ENCODE results near the gene EMD. TPM values are rescaled to one million over a fixed set of nuclear protein-coding genes. Genes with fewer than 3 reads are reported as not detected.

The EMD gene
- total and polyA plus RNA-seq, 2 of the 13 experiments (the other 11 are each of a cell fraction or from before 2014, with no cell fraction given) = 14.5 to 14.9 TPM

DNA sequence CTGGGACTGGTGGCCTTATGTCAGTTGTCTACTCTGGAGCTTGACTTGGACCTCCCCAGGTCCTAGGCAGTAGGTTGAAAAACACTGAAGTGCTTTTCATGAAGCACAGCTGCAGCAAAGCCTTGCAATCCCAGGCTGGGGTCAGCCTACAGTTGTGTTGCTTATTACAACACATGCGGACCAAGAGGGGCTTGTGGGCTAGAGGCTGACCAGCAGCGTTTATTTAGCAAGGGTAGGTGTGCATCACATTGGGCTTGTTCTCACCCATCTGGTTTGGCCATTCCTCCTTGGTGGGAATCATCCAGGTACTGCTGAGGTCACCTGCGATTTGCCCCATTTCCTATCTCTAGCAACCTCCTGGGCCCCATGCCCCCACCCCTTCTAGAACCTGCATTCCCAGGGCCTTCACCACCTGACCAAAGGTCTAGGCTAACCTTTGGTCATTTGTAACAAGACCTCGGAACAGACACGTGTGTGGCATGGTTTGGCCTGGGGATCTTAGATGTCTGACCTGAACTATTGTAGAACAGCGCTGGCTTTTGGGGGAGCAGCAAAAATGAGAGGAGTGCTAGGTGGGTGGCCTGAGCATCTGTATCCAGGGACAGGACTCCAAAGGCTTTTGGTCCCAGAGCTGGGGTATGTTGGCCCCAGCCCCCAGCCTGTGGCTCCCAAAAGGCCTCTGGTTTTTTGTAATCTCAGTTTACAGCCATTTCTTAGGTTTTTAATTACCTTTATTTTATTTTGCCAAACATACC lies 22.1 kb downstream of the EMD start (continued):
- TF ChIP-seq KIAA2018 (CRISPR knock-in tag; IDR thresholded peaks at IDR 0.05; ENCODE audit: borderline replicate concordance) (no peak), BORCS8-MEF2B (CRISPR knock-in tag; IDR thresholded peaks at IDR 0.05) (no peak), ATF3 (CRISPR knock-in tag; IDR thresholded peaks at IDR 0.05) (no peak), ZNF891 (CRISPR knock-in tag; IDR thresholded peaks at IDR 0.05) (no peak), ZSCAN12 (CRISPR knock-in tag; IDR thresholded peaks at IDR 0.05) (no peak), ZBTB7B (CRISPR knock-in tag; IDR thresholded peaks at IDR 0.05) (no peak), ZNF335 (CRISPR knock-in tag; IDR thresholded peaks at IDR 0.05) (no peak), SIN3B (IDR thresholded peaks at IDR 0.05; ENCODE audit: low read length) (no peak), EP300 (IDR thresholded peaks at IDR 0.05; ENCODE audit: low read depth in 2 of 2, low read length in 2 of 2) (0 out of 4 replicates have a peak, but pooled peaks of 1 of the 2 experiments have one; percentile 37), EP300 (CRISPR knock-in tag; IDR thresholded peaks at IDR 0.05; ENCODE audit: borderline replicate concordance) (no peak), KLF6 (CRISPR knock-in tag; IDR thresholded peaks at IDR 0.05) (no peak), ZNF883 (CRISPR knock-in tag; IDR thresholded peaks at IDR 0.05; ENCODE audit: not compliant biosample characterization) (no peak), SNAPC2 (CRISPR knock-in tag; IDR thresholded peaks at IDR 0.05) (0 out of 2 replicates have a peak, but pooled peaks have one; percentile 38), PHF8 (CRISPR knock-in tag; IDR thresholded peaks at IDR 0.05) (no peak), MTF1 (CRISPR knock-in tag; IDR thresholded peaks at IDR 0.05) (no peak), MATR3 (CRISPR knock-in tag; IDR thresholded peaks at IDR 0.05) (no peak), ZFX (CRISPR knock-in tag; IDR thresholded peaks at IDR 0.05; ENCODE audit: low read depth) (peak; percentile 69), SNAI1 (CRISPR knock-in tag; IDR thresholded peaks at IDR 0.05; ENCODE audit: borderline replicate concordance) (no peak)
- TF ChIP-seq, protein P1, sequence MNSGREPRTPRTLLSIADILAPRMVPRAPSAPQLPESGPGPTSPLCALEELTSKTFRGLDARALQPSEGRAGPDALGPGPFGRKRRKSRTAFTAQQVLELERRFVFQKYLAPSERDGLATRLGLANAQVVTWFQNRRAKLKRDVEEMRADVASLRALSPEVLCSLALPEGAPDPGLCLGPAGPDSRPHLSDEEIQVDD (CRISPR knock-in tag; IDR thresholded peaks at IDR 0.05; ENCODE audit: borderline replicate concordance) = no peak
